ENCODE data around the gene ADAMTS3. TPM values are rescaled to one million over a fixed set of nuclear protein-coding genes. Genes with fewer than 3 reads are reported as not detected.

Gene ADAMTS3
- total RNA-seq, 2 donors from 2014 or later, result 5.8 to 13.0 TPM

GRCh38 chr4:72390409-72390808 is 178.6 kb downstream of the ADAMTS3 start:
- no peak overlapping the region for H3K27ac Mint-ChIP-seq
- no peak overlapping the region for H3K4me3 Mint-ChIP-seq
- Histone ChIP-seq H3K27ac (ENCODE audit: low read depth, low read length) (no peak overlapping the region), H3K4me3 (ENCODE audit: low read length) (no peak overlapping the region), H3K4me1 (ENCODE audit: control insufficient read depth, insufficient read depth, low read length) (peaks cover 13% of the 10 kb centered on the region), H3K36me3 (ENCODE audit: control insufficient read depth, insufficient read depth, low read length) (no peaks in the 10 kb centered on the region), H3K9me3 (ENCODE audit: control insufficient read depth, low read length) (no peaks in the 10 kb centered on the region), H3K9ac (ENCODE audit: extremely low read depth, low read length, poor library complexity, severe bottlenecking) (no peak overlapping the region), H3K27me3 (ENCODE audit: control insufficient read depth, insufficient read depth, low read length, poor library complexity, severe bottlenecking) (no peaks in the 10 kb centered on the region)
- WGBS, 2 experiments (ENCODE audit: insufficient coverage in 1 of 2, insufficient read length in 1 of 2), result 80 to 89% methylated on average over 1 of the region's 1 CpG
- H3K27me3 Mint-ChIP-seq (ENCODE audit: insufficient read depth), result no peaks in the 10 kb centered on the region
- H3K4me1 Mint-ChIP-seq, result peaks cover 6% of the 10 kb centered on the region
- no peaks in the 10 kb centered on the region for H3K36me3 Mint-ChIP-seq (ENCODE audit: low read depth)
- TF ChIP-seq, protein P1, sequence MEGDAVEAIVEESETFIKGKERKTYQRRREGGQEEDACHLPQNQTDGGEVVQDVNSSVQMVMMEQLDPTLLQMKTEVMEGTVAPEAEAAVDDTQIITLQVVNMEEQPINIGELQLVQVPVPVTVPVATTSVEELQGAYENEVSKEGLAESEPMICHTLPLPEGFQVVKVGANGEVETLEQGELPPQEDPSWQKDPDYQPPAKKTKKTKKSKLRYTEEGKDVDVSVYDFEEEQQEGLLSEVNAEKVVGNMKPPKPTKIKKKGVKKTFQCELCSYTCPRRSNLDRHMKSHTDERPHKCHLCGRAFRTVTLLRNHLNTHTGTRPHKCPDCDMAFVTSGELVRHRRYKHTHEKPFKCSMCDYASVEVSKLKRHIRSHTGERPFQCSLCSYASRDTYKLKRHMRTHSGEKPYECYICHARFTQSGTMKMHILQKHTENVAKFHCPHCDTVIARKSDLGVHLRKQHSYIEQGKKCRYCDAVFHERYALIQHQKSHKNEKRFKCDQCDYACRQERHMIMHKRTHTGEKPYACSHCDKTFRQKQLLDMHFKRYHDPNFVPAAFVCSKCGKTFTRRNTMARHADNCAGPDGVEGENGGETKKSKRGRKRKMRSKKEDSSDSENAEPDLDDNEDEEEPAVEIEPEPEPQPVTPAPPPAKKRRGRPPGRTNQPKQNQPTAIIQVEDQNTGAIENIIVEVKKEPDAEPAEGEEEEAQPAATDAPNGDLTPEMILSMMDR (conservative IDR thresholded peaks at IDR 0.05), result no peak
- no peaks in the 10 kb centered on the region for H3K9me3 Mint-ChIP-seq
- no peak for DNase-seq

- DNase-seq, result no peak
- H3K36me3 ChIP-seq (ENCODE audit: control insufficient read depth, insufficient read depth, low read length), result no peaks in the 10 kb centered on the region
- TF ChIP-seq, protein P1 (conservative IDR thresholded peaks at IDR 0.05), result no peak
- no peak overlapping the region for H3K4me3 Mint-ChIP-seq
- no peaks in the 10 kb centered on the region for H3K36me3 Mint-ChIP-seq (ENCODE audit: low read depth)
- no peak overlapping the region for H3K9ac ChIP-seq (ENCODE audit: extremely low read depth, low read length, poor library complexity, severe bottlenecking)
- no peaks in the 10 kb centered on the region for H3K27me3 Mint-ChIP-seq (ENCODE audit: insufficient read depth)
- 86 to 95% methylated on average over 1 of the region's 1 CpG for WGBS, 2 experiments (ENCODE audit: insufficient coverage in 1 of 2, insufficient read length in 1 of 2)
- H3K27me3 ChIP-seq (ENCODE audit: control insufficient read depth, insufficient read depth, low read length, poor library complexity, severe bottlenecking), result no peaks in the 10 kb centered on the region
- H3K4me3 ChIP-seq (ENCODE audit: low read length), result no peak overlapping the region
- H3K4me1 Mint-ChIP-seq, result peaks cover 6% of the 10 kb centered on the region
- no peaks in the 10 kb centered on the region for H3K9me3 ChIP-seq (ENCODE audit: control insufficient read depth, low read length)
- H3K27ac ChIP-seq (ENCODE audit: low read depth, low read length), result no peak overlapping the region
- peaks cover 13% of the 10 kb centered on the region for H3K4me1 ChIP-seq (ENCODE audit: control insufficient read depth, insufficient read depth, low read length)
- no peaks in the 10 kb centered on the region for H3K9me3 Mint-ChIP-seq
- H3K27ac Mint-ChIP-seq, result no peak overlapping the region
Observed at GRCh38 chr4:72388521-72388920, 180.5 kb downstream of the ADAMTS3 start.

GRCh38 chr4:72387959-72388358 is 181.1 kb downstream of the ADAMTS3 start:
- no peaks in the 10 kb centered on the region for H3K36me3 Mint-ChIP-seq (ENCODE audit: low read depth)
- no peaks in the 10 kb centered on the region for H3K9me3 ChIP-seq (ENCODE audit: control insufficient read depth, low read length)
- H3K9me3 Mint-ChIP-seq, result no peaks in the 10 kb centered on the region
- H3K27me3 ChIP-seq (ENCODE audit: control insufficient read depth, insufficient read depth, low read length, poor library complexity, severe bottlenecking), result no peaks in the 10 kb centered on the region
- peaks cover 6% of the 10 kb centered on the region for H3K4me1 Mint-ChIP-seq
- no peaks in the 10 kb centered on the region for H3K36me3 ChIP-seq (ENCODE audit: control insufficient read depth, insufficient read depth, low read length)
- no peaks in the 10 kb centered on the region for H3K27me3 Mint-ChIP-seq (ENCODE audit: insufficient read depth)
- no peak overlapping the region for H3K27ac ChIP-seq (ENCODE audit: low read depth, low read length)
- H3K4me3 Mint-ChIP-seq, result no peak overlapping the region
- H3K9ac ChIP-seq (ENCODE audit: extremely low read depth, low read length, poor library complexity, severe bottlenecking), result no peak overlapping the region
- H3K4me3 ChIP-seq (ENCODE audit: low read length), result no peak overlapping the region
- TF ChIP-seq, protein P1 (conservative IDR thresholded peaks at IDR 0.05), result no peak
- no peak overlapping the region for H3K27ac Mint-ChIP-seq
- WGBS, 2 experiments (ENCODE audit: insufficient coverage in 1 of 2, insufficient read length in 1 of 2), result 91% methylated on average over 1 of the region's 1 CpG; no CpG with 5 or more reads in 1 of the 2 experiments
- peaks cover 16% of the 10 kb centered on the region for H3K4me1 ChIP-seq (ENCODE audit: control insufficient read depth, insufficient read depth, low read length)
- no peak for DNase-seq
